HL-60 (cell line): Measurements from ENCODE around the gene ROCK1.

Experiments
- CTCF ChIP-seq: IDR thresholded peaks from one replicate; pipeline ENCODE4 v1.5.1; 2011; ENCODE audit warnings: low read length, control low read depth, inconsistent platforms; ENCODE audit not compliant: insufficient read depth
- POLR2AphosphoS5 ChIP-seq: IDR thresholded peaks from 2 replicates; pipeline ENCODE4 v1.6.1; 2012; ENCODE audit warnings: low read depth
- REST ChIP-seq: IDR thresholded peaks from 2 replicates; pipeline ENCODE4 v1.6.1; 2012; ENCODE audit warnings: low read depth; ENCODE audit not compliant: insufficient replicate concordance
- SPI1 ChIP-seq: IDR thresholded peaks from 2 replicates; pipeline ENCODE4 v1.6.1; 2012; ENCODE audit warnings: low read depth, mild to moderate bottlenecking, borderline replicate concordance

GRCh38 chr18:21057112-21057511 is 54.5 kb downstream of the ROCK1 start:
- TF ChIP-seq CTCF (no peak), POLR2AphosphoS5 (no peak), REST (no peak), SPI1 (no peak)
